GM12892 (cell line): ENCODE measurements around the gene ZNF407. TPM values are rescaled to one million over a fixed set of nuclear protein-coding genes. Genes with fewer than 3 reads are reported as not detected.
"Not testable (repeated sequence)": the region's sequence is repeated elsewhere in the genome, so short reads cannot be mapped to it uniquely, and the experiment has no call there.

Experiments used
- DNase-seq: peaks from one replicate; pipeline ENCODE4 v3.0.0; 2011; ENCODE audit not compliant: insufficient read length
- FAIRE-seq: peaks from 2 replicates; lab custom pipeline; 2011; peaks lifted over from hg19 to GRCh38; lab: Jason Lieb, UNC
- POLR2A ChIP-seq: IDR thresholded peaks from 2 replicates; pipeline ENCODE4 v1.6.1; 2011; ENCODE audit warnings: low read depth, low read length, control low read depth
- POLR2AphosphoS5 ChIP-seq: IDR thresholded peaks from 2 replicates; pipeline ENCODE4 v1.6.1; 2011; ENCODE audit warnings: low read depth, low read length, control low read depth
- TAF1 ChIP-seq: IDR thresholded peaks from 2 replicates; pipeline ENCODE4 v1.6.1; 2011; ENCODE audit warnings: low read depth, mild to moderate bottlenecking, control low read depth, low read length, borderline replicate concordance
- polyA plus RNA-seq: library from polyadenylated mRNA; unstranded; fragments of >200 nt; gene quantifications from one replicate; pipeline ENCODE4 v1.2.1, GENCODE V29; 2012; ENCODE audit warnings: missing spikeins, inconsistent platforms; ENCODE audit not compliant: missing spikeins

The ZNF407 gene, protein sequence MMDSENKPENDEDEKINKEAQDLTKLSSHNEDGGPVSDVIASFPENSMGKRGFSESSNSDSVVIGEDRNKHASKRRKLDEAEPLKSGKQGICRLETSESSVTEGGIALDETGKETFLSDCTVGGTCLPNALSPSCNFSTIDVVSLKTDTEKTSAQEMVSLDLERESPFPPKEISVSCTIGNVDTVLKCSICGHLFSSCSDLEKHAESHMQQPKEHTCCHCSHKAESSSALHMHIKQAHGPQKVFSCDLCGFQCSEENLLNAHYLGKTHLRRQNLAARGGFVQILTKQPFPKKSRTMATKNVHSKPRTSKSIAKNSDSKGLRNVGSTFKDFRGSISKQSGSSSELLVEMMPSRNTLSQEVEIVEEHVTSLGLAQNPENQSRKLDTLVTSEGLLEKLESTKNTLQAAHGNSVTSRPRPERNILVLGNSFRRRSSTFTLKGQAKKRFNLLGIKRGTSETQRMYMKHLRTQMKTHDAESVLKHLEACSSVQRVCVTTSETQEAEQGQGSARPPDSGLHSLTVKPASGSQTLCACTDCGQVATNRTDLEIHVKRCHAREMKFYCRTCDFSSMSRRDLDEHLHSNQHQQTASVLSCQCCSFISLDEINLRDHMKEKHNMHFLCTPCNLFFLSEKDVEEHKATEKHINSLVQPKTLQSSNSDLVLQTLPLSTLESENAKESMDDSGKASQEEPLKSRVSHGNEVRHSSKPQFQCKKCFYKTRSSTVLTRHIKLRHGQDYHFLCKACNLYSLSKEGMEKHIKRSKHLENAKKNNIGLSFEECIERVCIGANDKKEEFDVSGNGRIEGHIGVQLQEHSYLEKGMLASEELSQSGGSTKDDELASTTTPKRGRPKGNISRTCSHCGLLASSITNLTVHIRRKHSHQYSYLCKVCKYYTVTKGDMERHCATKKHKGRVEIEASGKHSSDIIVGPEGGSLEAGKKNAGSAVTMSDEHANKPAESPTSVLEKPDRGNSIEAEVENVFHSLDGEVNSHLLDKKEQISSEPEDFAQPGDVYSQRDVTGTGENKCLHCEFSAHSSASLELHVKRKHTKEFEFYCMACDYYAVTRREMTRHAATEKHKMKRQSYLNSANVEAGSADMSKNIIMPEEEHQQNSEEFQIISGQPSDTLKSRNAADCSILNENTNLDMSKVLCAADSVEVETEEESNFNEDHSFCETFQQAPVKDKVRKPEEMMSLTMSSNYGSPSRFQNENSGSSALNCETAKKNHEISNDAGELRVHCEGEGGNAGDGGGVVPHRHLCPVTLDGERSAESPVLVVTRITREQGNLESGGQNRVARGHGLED (N-terminal part only)
- 2.6 TPM for polyA plus RNA-seq

DNA sequence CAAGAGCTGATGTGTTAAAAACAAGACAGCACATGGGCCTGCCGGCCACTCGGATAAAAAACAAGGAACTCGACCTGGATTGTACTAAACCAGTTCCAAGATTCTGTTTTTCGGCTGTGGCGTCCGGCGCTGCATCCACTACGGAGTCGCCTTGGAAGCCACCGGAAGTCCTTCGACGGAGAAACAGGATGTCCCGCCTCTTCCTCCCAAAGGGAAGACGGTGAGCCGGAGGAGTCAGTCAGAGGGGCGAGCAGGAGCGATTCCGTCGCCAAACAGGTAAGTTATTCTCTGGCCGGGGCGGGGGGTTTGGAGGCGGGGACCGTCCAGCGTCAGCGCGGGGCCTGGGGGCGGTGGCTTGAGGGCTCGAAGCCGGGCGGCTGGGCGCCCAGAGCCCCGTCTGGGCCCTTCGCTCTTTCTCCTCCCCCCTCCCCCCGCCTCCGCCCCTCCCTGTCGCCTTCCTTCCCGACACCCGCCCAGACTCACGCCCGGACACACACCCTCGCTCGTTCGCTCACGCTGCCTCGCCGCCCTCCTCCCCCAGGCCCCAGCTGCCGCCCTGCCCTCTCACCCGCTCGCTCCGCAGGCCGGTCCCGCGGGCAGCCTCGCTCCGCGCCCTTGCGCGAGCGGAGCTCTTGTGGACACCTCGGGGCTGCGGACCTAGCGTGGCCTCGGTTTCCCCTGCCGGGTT lies at the start of gene ZNF407:
ZNF407 (plus strand) TSS at position 209 of the 688 bp plus-strand sequence. CDS start 33,150 bp downstream, outside the sequence.
- DNase-seq (peak; percentile 78), FAIRE-seq (peak; percentile 88)
- TF ChIP-seq POLR2AphosphoS5 (peak; percentile 74), POLR2A (0 out of 2 replicates have a peak, but pooled peaks have one; percentile 40), TAF1 (peak; percentile 69)

DNA sequence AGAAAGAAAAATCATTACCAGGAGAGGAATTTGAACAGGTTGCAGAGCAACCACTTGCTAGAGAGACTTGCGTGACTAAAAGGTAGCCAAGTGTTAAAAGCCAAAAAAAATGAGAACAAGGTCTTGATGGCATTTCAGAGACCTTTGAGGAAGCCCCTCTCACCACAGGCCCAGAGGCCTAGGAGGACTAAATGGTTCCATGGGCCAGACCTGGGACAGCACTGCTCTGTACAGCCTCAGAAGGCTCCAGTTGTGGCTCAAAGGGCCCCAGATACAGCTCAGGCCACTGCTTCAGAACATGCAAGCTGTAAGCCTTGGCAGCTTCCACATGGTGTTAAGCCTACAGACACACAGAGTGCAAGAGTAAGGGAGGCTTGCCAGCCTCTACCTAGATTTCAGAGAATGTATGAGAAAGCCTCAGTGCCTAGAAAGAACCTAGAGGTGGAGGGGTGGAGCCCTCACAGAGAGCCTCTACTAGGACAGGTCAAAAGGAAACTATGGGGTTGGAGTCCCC lies 48.0 kb upstream of the ZNF407 start:
- DNase-seq (no peak), FAIRE-seq (no peak)
- TF ChIP-seq POLR2A (no peak), POLR2AphosphoS5 (no peak), TAF1 (no peak)

DNA sequence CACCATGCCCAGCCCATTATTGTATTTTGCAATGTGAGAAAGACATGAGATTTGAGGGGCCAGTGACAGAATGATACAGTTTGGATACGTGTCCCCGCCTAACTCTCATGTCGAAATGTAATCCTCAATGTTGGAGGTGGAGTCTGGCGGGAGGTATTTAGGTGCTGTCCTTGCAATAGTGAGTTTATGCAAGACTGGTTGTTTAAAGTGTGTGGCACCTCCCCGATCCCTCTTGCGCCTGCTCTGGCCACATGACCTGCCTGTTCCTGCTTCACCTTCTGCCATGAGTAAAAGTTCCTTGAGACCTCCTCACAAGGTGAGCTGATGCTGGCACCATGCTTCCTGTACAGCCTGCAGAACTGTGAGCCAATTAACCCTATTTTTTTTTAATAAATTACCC lies 46.8 kb upstream of the ZNF407 start:
- no peak for FAIRE-seq

DNA sequence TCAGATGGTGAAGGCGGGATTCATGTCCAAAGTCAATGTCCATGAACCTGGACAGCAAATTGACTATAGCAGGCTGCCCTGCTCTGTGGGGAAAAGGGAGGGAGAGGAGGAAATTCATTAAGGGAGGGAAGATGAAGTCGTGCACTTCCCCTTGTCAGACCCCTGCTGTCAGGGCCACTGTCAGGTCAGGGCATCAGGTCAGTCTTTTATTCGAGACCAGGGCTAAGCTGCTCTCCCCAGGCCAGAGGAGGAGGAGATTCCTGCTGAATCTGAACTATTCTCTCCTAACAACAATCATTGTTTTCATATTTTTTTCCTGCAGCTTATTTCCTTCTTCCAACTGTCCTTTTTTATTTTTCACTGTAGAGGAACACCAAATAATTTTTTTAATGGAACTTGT lies 46.2 kb upstream of the ZNF407 start:
- TF ChIP-seq POLR2A (no peak), POLR2AphosphoS5 (no peak), TAF1 (no peak)
- no peak for DNase-seq
- no peak for FAIRE-seq

More for the DNA sequence above, 46.8 kb upstream of the ZNF407 start:
- no peak for TF ChIP-seq TAF1
- no peak for TF ChIP-seq POLR2AphosphoS5
- no peak for TF ChIP-seq POLR2A
- DNase-seq, result no peak

DNA sequence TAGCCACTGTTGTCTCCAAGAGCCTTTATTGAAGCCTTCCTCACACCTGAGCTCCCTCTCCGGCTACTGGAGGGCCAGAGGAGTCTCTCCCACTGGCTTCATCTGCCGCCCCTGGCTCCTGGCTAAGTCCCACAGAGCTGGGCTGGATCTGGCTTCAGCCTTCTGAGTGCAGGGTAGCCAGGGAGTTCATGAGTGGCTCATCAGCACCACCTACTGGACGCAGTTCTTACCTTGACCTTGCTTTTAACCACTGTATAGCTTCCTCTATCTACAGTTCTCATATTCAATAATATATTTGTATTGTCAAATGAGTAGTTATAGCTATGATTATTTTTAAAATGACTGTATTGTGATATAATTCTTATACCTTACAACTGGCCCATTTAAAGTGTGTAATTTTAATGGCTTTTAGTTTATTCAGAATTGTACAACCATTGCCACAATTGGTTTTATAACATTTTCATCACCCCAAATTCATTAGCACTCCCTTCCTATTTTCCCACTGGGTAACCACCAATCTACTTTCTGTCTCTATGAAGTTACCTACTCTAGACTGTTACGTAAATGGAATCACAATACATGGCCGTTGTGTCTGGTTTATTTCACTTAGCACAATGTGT lies 45.6 kb upstream of the ZNF407 start:
- FAIRE-seq, result peak; percentile 87
- DNase-seq, result peak; percentile 58
- TF ChIP-seq POLR2A (no peak), POLR2AphosphoS5 (no peak), TAF1 (no peak)

DNA sequence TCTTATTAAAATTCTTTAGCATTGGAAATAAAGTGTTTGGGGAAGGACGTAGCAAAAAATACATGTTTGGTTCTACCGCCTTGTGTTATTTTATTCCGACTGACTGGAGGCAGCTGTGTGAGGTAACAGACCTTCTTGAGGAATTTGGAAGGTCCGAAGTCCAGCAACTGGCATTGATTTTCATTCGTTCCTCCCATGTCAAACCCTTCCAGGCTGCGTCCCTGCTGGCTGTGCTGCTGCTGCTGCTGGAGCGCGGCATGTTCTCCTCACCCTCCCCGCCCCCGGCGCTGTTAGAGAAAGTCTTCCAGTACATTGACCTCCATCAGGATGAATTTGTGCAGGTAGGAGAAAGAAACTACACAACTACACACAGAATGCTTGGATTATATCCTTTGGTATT lies 41.5 kb upstream of the ZNF407 start:
- TF ChIP-seq POLR2A (no peak), POLR2AphosphoS5 (no peak), TAF1 (no peak)
- FAIRE-seq, result no peak

DNA sequence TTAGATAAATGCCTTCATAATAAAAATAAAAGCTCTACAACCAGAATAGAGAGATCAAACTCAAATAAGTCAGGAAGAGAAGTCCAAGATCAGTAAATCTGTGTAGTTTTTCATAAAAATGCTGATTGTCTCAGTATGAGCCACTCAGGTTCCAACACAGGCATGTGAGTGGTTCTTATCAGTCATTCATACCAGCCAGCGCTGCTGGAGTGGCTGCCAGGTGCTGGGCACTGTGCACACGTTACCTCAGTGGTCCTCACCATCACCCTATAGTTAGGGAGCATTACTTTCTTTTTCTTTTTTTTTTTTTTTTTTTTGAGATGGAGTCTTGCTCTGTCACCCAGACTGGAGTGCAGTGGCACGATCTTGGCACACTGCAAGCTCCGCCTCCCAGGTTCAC lies 39.6 kb upstream of the ZNF407 start:
- no peak for DNase-seq
- TF ChIP-seq POLR2AphosphoS5 (no peak), POLR2A (no peak), TAF1 (no peak)
- FAIRE-seq, result no peak

More for the DNA sequence above, 41.5 kb upstream of the ZNF407 start:
- no peak for DNase-seq

DNA sequence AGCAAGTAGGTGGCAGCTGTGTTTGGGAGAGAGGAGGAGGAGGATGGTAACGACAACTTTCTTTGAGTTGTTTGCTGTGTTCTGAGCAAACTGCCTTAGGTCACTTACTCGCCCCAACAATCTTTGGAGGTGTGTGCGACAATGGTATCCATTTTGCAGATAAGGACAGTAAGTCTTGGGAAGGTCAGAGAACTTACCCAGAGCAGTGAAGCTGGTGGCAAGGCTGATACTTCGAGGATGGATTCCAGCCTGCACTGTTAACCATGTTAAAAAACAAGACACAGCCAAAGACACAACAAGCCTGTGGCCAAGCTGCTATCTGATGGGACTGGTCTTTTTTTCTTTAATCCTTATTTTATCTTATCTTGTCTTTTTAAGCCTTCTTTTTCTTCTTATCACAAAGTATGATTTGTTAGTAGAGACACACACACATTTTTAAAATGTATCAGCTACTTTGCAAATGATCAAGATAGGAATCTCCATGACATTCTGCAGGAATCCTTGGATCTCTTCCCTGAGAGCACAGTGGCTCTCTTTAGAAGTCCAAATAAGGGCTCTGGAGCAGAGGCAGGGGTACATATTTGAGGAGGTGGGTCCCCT lies 35.4 kb upstream of the ZNF407 start:
- TF ChIP-seq POLR2AphosphoS5 (no peak), TAF1 (no peak), POLR2A (no peak)
- no peak for FAIRE-seq
- no peak for DNase-seq

DNA sequence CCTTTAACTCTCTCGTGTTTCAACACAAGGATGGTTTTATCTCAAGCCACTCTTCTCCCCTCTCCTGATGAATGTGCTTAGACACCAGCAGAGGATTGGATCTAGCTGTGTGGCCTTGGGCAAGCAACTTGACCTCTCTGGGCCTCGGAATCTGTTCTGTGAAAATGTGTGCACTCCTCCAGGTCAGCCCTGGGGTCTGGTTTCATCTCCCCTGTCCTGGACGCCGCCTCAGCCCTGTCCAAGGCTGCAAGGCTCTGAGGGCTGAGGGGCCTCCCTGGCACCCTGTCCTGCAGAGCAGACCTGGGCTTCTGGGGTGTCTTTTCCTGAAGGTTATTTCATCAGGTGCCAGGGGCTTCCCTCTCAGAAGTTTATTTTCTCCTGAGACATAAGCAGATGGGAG lies 34.9 kb upstream of the ZNF407 start:
- no peak for FAIRE-seq

DNA sequence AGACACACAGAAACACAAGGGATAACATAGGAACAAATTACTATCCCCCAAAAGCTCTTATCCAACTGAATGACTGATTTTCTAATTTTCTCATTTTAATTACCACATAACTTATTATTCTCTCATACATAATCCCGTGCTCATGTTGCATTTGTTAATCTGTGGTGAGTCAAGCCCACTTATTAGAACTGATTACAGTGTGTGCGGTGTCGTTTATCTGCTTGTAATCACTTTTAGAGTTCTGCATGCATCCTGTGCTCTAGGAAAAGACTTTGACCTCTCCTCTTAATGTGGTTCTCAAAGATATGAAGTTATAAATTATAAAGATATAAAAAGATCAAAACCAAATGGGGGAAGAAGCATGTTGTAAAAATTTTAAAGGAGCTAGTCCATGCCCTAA lies 33.7 kb upstream of the ZNF407 start:
- DNase-seq (no peak), FAIRE-seq (no peak)
- TF ChIP-seq POLR2A (no peak), POLR2AphosphoS5 (no peak), TAF1 (no peak)

More for the DNA sequence above, 34.9 kb upstream of the ZNF407 start:
- no peak for DNase-seq
- TF ChIP-seq POLR2AphosphoS5 (no peak), TAF1 (no peak), POLR2A (no peak)

DNA sequence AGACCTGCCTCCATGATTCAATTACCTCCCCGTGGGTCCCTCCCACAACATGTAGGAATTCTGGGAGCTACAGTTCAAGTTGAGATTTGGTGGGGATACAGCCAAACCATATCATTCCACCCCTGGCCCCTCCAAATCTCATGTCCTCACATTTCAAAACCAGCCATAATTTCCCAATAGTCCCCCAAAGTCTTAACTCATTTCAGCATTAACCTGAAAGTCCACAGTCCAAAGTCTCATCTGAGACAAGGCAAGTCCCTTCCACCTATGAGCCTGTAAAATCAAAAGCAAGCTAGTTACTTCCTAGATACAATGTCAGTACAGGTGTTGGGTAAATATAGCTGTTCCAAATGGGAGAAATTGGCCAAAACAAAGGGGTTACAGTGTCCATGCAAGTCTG lies 32.5 kb upstream of the ZNF407 start:
- not testable (repeated sequence) for DNase-seq, FAIRE-seq

DNA sequence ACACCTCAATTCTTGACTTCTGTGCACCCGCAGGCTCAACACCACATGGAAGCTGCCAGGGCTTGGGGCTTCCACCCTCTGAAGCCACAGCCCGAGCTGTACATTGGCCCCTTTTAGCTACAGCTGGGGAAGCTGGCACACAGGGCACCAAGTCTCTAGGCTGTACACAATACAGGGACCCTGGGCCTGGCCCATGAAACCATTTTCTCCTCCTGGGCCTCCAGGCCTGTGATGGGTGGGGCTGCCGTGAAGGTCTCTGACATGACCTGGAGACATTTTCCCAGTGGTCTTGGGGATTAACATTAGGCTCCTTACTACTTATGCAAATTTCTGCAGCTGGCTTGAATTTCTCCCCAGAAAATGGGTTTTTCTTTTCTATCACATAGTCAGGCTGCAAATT lies 31.7 kb upstream of the ZNF407 start:
- not testable (repeated sequence) for DNase-seq, FAIRE-seq
